ENCODE data around the gene BMPR1B. TPM values are rescaled to one million over a fixed set of nuclear protein-coding genes. Genes with fewer than 3 reads are reported as not detected.

BMPR1B gene
- total RNA-seq, 1 experiment from 2014 or later = 0.35 TPM

DNA sequence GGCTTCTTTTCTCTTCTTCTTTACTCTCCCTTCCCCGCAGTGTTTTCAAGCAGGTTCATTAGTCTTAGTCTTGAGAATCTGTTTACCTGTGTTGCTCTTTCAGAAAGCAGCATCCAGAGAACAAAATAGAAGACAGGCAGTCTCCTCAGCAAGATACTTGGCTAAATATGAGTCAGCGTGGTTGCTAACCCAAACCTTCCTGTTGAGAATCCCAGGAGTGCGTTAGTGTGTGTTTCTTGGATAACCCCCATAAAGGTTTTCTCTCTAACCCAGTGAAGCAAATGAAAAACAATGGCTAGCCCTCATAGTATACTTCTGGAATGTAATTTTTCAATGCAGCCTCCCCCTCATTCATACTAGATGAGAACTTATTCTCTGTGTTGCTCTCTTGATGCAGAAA lies 41.1 kb downstream of the BMPR1B start:
- H2BK15ac ChIP-seq (ENCODE audit: low read depth, low read length) = no peak overlapping the region
- H2BK20ac ChIP-seq (ENCODE audit: low read depth, low read length, poor library complexity, severe bottlenecking) = no peak overlapping the region
- H3K27ac ChIP-seq (ENCODE audit: insufficient read length, low read depth, low read length) = no peak overlapping the region
- no peak overlapping the region; a peak in 1 of 7 replicates for H3K27ac Mint-ChIP-seq
- H3K79me2 ChIP-seq (ENCODE audit: insufficient read depth, low read length) = no peaks in the 10 kb centered on the region
- DNase-seq = no peak
- H3K27me3 Mint-ChIP-seq (ENCODE audit: low read depth) = no peaks in the 10 kb centered on the region
- H4K5ac ChIP-seq (ENCODE audit: insufficient read length, low read depth, low read length) = no peak overlapping the region
- TF ChIP-seq, protein P1, sequence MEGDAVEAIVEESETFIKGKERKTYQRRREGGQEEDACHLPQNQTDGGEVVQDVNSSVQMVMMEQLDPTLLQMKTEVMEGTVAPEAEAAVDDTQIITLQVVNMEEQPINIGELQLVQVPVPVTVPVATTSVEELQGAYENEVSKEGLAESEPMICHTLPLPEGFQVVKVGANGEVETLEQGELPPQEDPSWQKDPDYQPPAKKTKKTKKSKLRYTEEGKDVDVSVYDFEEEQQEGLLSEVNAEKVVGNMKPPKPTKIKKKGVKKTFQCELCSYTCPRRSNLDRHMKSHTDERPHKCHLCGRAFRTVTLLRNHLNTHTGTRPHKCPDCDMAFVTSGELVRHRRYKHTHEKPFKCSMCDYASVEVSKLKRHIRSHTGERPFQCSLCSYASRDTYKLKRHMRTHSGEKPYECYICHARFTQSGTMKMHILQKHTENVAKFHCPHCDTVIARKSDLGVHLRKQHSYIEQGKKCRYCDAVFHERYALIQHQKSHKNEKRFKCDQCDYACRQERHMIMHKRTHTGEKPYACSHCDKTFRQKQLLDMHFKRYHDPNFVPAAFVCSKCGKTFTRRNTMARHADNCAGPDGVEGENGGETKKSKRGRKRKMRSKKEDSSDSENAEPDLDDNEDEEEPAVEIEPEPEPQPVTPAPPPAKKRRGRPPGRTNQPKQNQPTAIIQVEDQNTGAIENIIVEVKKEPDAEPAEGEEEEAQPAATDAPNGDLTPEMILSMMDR (conservative IDR thresholded peaks at IDR 0.05) = no peak
- H4K20me1 ChIP-seq (ENCODE audit: control insufficient read depth, insufficient read depth, insufficient read length) = no peaks in the 10 kb centered on the region
- H3K18ac ChIP-seq (ENCODE audit: insufficient read length, low read depth, low read length) = no peak overlapping the region
- no peak overlapping the region for H2BK120ac ChIP-seq (ENCODE audit: low read depth, low read length, poor library complexity, severe bottlenecking)
- H3K14ac ChIP-seq (ENCODE audit: insufficient read depth, low read length) = no peak overlapping the region
- H3K9ac ChIP-seq (ENCODE audit: extremely low read depth, insufficient read length, low read length) = no peak overlapping the region
- no peak overlapping the region for H2AFZ ChIP-seq (ENCODE audit: low read length)
- no peaks in the 10 kb centered on the region for H3K9me3 ChIP-seq (ENCODE audit: control insufficient read depth, low read depth, low read length)
- no peaks in the 10 kb centered on the region for H3K4me1 Mint-ChIP-seq
- no peak overlapping the region for H3K4ac ChIP-seq (ENCODE audit: low read depth, low read length)
- no peak overlapping the region for H2BK5ac ChIP-seq (ENCODE audit: insufficient read length, low read length)
- no peak overlapping the region for H3K23ac ChIP-seq (ENCODE audit: insufficient read length, low read depth, low read length)
- H3K9me3 Mint-ChIP-seq = no peaks in the 10 kb centered on the region
- no peak overlapping the region for H3T11ph ChIP-seq (ENCODE audit: low read length)
- H4K91ac ChIP-seq (ENCODE audit: insufficient read length, low read depth, low read length) = no peak overlapping the region
- no peaks in the 10 kb centered on the region for H3K79me1 ChIP-seq (ENCODE audit: insufficient read depth, low read depth, low read length, poor library complexity, severe bottlenecking)
- no peaks in the 10 kb centered on the region for H3K23me2 ChIP-seq (ENCODE audit: insufficient read length, low read depth, low read length, poor library complexity, severe bottlenecking)
- H2BK12ac ChIP-seq (ENCODE audit: insufficient read length, low read depth, low read length) = no peak overlapping the region
- no peak overlapping the region for H3K4me2 ChIP-seq (ENCODE audit: insufficient read depth, insufficient read length, low read length)
- H3K4me1 ChIP-seq (ENCODE audit: insufficient read depth, low read length) = no peaks in the 10 kb centered on the region
- no peak overlapping the region for H4K8ac ChIP-seq (replicated peaks; ENCODE audit: insufficient read length, low read depth, low read length)
- no CpG with 5 or more reads among the region's 3 CpGs for WGBS (ENCODE audit: extremely low coverage, insufficient read length, low lambda C conversion rate)
- H3K4me3 Mint-ChIP-seq = no peak overlapping the region
- H3K56ac ChIP-seq (ENCODE audit: insufficient read length, low read depth, low read length) = no peak overlapping the region
- no peaks in the 10 kb centered on the region; a peak in 1 of 7 replicates for H3K36me3 Mint-ChIP-seq (ENCODE audit: insufficient read depth in 1 of 3, low read depth in 3 of 3)
- H3K27me3 ChIP-seq (ENCODE audit: insufficient read depth, low read length) = no peaks in the 10 kb centered on the region
- no peak overlapping the region for H2AK5ac ChIP-seq (ENCODE audit: insufficient read length, low read length)

All from H9 (cell line).